Neural progenitor cell (in vitro differentiated cells): ENCODE results near the gene SEPTIN11.

ENCODE experiments used
- CTCF ChIP-seq: fragments of 200-600 bp; sonication (generic); IDR thresholded peaks from 2 replicates; pipeline ENCODE4 v1.5.1; 2017; ENCODE audit warnings: antibody characterized with exemption, mild to moderate bottlenecking
- EZH2 ChIP-seq: fragments of 200-600 bp; sonication (generic); IDR thresholded peaks from 2 replicates; pipeline ENCODE4 v1.6.1; 2017; ENCODE audit warnings: antibody characterized with exemption, mild to moderate bottlenecking, moderate library complexity
- EZH2phosphoT487 ChIP-seq: fragments of 200-600 bp; sonication (generic); IDR thresholded peaks from 2 replicates; pipeline ENCODE4 v1.6.1; 2017; ENCODE audit warnings: antibody characterized with exemption

- no peak for TF ChIP-seq EZH2
- no peak for TF ChIP-seq CTCF
- no peak for TF ChIP-seq EZH2phosphoT487
Measured at GRCh38 chr4:76977113-76977512, 27.6 kb downstream of the SEPTIN11 start.
